T-helper 1 cell (primary cell): ENCODE measurements around the gene TMBIM6.
"Not testable (repeated sequence)": the region's sequence is repeated elsewhere in the genome, so short reads cannot be mapped to it uniquely, and the experiment has no call there.

Experiments used
- DNase-seq, 5 donors: peaks; one replicate each; pipeline ENCODE4 v3.0.0-alpha.2; 2012 to 2020

TMBIM6 gene

GRCh38 chr12:49777341-49777740 lies 36.0 kb downstream of the TMBIM6 start:
- DNase-seq: no peak

GRCh38 chr12:49777800-49778748 lies 36.7 kb downstream of the TMBIM6 start:
- peak; percentile 51 to 74 (median 62) for DNase-seq

GRCh38 chr12:49779581-49779980 lies 38.2 kb downstream of the TMBIM6 start:
- DNase-seq: no peak

- not testable (repeated sequence) for DNase-seq
Measured at GRCh38 chr12:49780914-49781313, 39.6 kb downstream of the TMBIM6 start.

GRCh38 chr12:49783917-49784676 lies 42.7 kb downstream of the TMBIM6 start:
- DNase-seq: no peak

- no peak for DNase-seq
Measured at GRCh38 chr12:49784756-49785409, 43.5 kb downstream of the TMBIM6 start.

- DNase-seq: no peak
Measured at GRCh38 chr12:49787672-49788071, 46.3 kb downstream of the TMBIM6 start.

GRCh38 chr12:49789992-49790391 lies 48.6 kb downstream of the TMBIM6 start:
- no peak for DNase-seq

GRCh38 chr12:49790741-49791555 lies 49.6 kb downstream of the TMBIM6 start:
- no peak for DNase-seq

GRCh38 chr12:49791700-49792099 lies 50.3 kb downstream of the TMBIM6 start:
- no peak for DNase-seq

- no peak for DNase-seq
Measured at GRCh38 chr12:49792181-49792970, 51.0 kb downstream of the TMBIM6 start.

GRCh38 chr12:49792976-49793580 lies 51.7 kb downstream of the TMBIM6 start:
- no peak for DNase-seq

GRCh38 chr12:49793620-49794019 lies 52.3 kb downstream of the TMBIM6 start:
- no peak for DNase-seq

GRCh38 chr12:49794021-49794420 lies 52.7 kb downstream of the TMBIM6 start:
- no peak for DNase-seq

- DNase-seq: no peak
Measured at GRCh38 chr12:49794811-49795653, 53.7 kb downstream of the TMBIM6 start.

GRCh38 chr12:49795654-49796105 lies 54.3 kb downstream of the TMBIM6 start:
- DNase-seq: no peak

GRCh38 chr12:49796155-49796554 lies 54.8 kb downstream of the TMBIM6 start:
- DNase-seq: no peak

GRCh38 chr12:49796606-49797448 lies 55.5 kb downstream of the TMBIM6 start:
- no peak for DNase-seq

GRCh38 chr12:49797449-49797776 lies 56.1 kb downstream of the TMBIM6 start:
- DNase-seq: no peak
